K562 (cell line): ENCODE measurements around the gene TCFL5. TPM values are rescaled to one million over a fixed set of nuclear protein-coding genes. Genes with fewer than 3 reads are reported as not detected.
A peak's percentile ranks its signal among the peaks of the same experiment; 100 is the strongest.

Source experiments
- CCAR2 ChIP-seq: fragments of 200-400 bp; formaldehyde crosslinking; IDR thresholded peaks from 2 replicates; pipeline ENCODE4 v1.6.1; 2017; ENCODE audit warnings: mild to moderate bottlenecking, low read depth, low read length
- CEBPB ChIP-seq: fragments of 450-650 bp; IDR thresholded peaks from 2 replicates; pipeline ENCODE4 v1.6.1; 2016; ENCODE audit warnings: missing genetic modification characterization, missing compliant biosample characterization
- GTF2F1 ChIP-seq: IDR thresholded peaks from 2 replicates; pipeline ENCODE4 v1.6.1; 2011; ENCODE audit warnings: low read depth, low read length, improper control_type of control experiment
- POLR2G ChIP-seq: fragments of 200-400 bp; formaldehyde crosslinking; IDR thresholded peaks from 2 replicates; pipeline ENCODE4 v1.6.1; 2017; ENCODE audit warnings: low read depth, mild to moderate bottlenecking, antibody characterized with exemption, low read length, moderate library complexity
- ZBTB11 ChIP-seq, 3 experiments: fragments of 200-800 bp in 1 of 3; fragments of 250-450 bp in 1 of 3; fragments of 450-650 bp in 1 of 3; sonication (Bioruptor Pico) in 1 of 3; sonication (Bioruptor generic) in 1 of 3; formaldehyde crosslinking in 1 of 3; IDR thresholded peaks; 2 replicates each; pipeline versions ENCODE4 v1.6.1 to v1.8.0; 2016 to 2022; ENCODE audit warnings: mild to moderate bottlenecking in 2 of 3, missing genetic modification characterization in 2 of 3, missing compliant biosample characterization in 1 of 3, moderate library complexity in 1 of 3
- ZNF134 ChIP-seq: fragments of 250-450 bp; sonication (Bioruptor Pico); conservative IDR thresholded peaks from 2 replicates; pipeline ENCODE4 v1.4.0; 2020
- polyA plus RNA-seq, 8 experiments: library from polyadenylated mRNA; depleted of rRNA in 4 of 8; stranded (reverse) in 5 of 8; unstranded in 3 of 8; fragments of >200 nt; fragmentation: Nextera tagmentation in 2 of 8; fragmentation: Illumina TruSeq in 1 of 8; extraction: Ambion mirVana in 2 of 8; extraction: Trizol in 1 of 8; gene quantifications; 2 replicates each; pipeline versions ENCODE4 v1.2.1 to v1.2.3, GENCODE V29; 2011 to 2014; ENCODE audit warnings: inconsistent platforms in 1 of 8, missing spikeins in 1 of 8
- total RNA-seq, 7 experiments: library from RNA; depleted of rRNA in 6 of 7; stranded (reverse); fragments of >200 nt in 6 of 7; fragmentation: Illumina TruSeq in 2 of 7; extraction: Trizol in 2 of 7; gene quantifications; 2 replicates each; pipeline versions ENCODE4 v1.2.1 to v1.2.3, GENCODE V29; 2011 to 2021; ENCODE audit warnings: low replicate concordance in 1 of 7
- TF ChIP-seq, protein P1 (sequence below): sonication (generic); formaldehyde crosslinking; IDR thresholded peaks from 2 replicates; pipeline ENCODE4 v1.8.1; 2023; ENCODE audit warnings: mild to moderate bottlenecking, missing genetic modification reagents
- TF ChIP-seq, protein P2 (sequence below), 2 experiments: fragments of 450-650 bp; IDR thresholded peaks; 2 replicates each; pipeline ENCODE4 v1.6.1; 2018; ENCODE audit warnings: mild to moderate bottlenecking in 2 of 2, low read depth in 1 of 2; ENCODE audit not compliant: partially characterized antibody in 2 of 2
- TF ChIP-seq, protein P3 (sequence below): fragments of 250-450 bp; sonication (Bioruptor Pico); IDR thresholded peaks from 2 replicates; pipeline ENCODE4 v1.4.0; 2020

Gene TCFL5
- total and polyA plus RNA-seq, 9 of the 15 experiments (the other 6 are each of a cell fraction or from before 2014, with no cell fraction given): 1.00 to 12.6 (median 9.1) TPM

- TF ChIP-seq, protein P1, sequence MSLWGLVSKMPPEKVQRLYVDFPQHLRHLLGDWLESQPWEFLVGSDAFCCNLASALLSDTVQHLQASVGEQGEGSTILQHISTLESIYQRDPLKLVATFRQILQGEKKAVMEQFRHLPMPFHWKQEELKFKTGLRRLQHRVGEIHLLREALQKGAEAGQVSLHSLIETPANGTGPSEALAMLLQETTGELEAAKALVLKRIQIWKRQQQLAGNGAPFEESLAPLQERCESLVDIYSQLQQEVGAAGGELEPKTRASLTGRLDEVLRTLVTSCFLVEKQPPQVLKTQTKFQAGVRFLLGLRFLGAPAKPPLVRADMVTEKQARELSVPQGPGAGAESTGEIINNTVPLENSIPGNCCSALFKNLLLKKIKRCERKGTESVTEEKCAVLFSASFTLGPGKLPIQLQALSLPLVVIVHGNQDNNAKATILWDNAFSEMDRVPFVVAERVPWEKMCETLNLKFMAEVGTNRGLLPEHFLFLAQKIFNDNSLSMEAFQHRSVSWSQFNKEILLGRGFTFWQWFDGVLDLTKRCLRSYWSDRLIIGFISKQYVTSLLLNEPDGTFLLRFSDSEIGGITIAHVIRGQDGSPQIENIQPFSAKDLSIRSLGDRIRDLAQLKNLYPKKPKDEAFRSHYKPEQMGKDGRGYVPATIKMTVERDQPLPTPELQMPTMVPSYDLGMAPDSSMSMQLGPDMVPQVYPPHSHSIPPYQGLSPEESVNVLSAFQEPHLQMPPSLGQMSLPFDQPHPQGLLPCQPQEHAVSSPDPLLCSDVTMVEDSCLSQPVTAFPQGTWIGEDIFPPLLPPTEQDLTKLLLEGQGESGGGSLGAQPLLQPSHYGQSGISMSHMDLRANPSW (CRISPR knock-in tag): no peak
- TF ChIP-seq POLR2G: peak; percentile 94
- TF ChIP-seq, protein P2, sequence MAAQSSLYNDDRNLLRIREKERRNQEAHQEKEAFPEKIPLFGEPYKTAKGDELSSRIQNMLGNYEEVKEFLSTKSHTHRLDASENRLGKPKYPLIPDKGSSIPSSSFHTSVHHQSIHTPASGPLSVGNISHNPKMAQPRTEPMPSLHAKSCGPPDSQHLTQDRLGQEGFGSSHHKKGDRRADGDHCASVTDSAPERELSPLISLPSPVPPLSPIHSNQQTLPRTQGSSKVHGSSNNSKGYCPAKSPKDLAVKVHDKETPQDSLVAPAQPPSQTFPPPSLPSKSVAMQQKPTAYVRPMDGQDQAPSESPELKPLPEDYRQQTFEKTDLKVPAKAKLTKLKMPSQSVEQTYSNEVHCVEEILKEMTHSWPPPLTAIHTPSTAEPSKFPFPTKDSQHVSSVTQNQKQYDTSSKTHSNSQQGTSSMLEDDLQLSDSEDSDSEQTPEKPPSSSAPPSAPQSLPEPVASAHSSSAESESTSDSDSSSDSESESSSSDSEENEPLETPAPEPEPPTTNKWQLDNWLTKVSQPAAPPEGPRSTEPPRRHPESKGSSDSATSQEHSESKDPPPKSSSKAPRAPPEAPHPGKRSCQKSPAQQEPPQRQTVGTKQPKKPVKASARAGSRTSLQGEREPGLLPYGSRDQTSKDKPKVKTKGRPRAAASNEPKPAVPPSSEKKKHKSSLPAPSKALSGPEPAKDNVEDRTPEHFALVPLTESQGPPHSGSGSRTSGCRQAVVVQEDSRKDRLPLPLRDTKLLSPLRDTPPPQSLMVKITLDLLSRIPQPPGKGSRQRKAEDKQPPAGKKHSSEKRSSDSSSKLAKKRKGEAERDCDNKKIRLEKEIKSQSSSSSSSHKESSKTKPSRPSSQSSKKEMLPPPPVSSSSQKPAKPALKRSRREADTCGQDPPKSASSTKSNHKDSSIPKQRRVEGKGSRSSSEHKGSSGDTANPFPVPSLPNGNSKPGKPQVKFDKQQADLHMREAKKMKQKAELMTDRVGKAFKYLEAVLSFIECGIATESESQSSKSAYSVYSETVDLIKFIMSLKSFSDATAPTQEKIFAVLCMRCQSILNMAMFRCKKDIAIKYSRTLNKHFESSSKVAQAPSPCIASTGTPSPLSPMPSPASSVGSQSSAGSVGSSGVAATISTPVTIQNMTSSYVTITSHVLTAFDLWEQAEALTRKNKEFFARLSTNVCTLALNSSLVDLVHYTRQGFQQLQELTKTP (IDR thresholded peaks at IDR 0.05; ENCODE audit: low read depth in 1 of 2, partially characterized antibody in 2 of 2): peak in 1 of 2 experiments; percentile 76
- TF ChIP-seq CEBPB: no peak
- no peak for TF ChIP-seq ZNF134
- TF ChIP-seq, protein P3, sequence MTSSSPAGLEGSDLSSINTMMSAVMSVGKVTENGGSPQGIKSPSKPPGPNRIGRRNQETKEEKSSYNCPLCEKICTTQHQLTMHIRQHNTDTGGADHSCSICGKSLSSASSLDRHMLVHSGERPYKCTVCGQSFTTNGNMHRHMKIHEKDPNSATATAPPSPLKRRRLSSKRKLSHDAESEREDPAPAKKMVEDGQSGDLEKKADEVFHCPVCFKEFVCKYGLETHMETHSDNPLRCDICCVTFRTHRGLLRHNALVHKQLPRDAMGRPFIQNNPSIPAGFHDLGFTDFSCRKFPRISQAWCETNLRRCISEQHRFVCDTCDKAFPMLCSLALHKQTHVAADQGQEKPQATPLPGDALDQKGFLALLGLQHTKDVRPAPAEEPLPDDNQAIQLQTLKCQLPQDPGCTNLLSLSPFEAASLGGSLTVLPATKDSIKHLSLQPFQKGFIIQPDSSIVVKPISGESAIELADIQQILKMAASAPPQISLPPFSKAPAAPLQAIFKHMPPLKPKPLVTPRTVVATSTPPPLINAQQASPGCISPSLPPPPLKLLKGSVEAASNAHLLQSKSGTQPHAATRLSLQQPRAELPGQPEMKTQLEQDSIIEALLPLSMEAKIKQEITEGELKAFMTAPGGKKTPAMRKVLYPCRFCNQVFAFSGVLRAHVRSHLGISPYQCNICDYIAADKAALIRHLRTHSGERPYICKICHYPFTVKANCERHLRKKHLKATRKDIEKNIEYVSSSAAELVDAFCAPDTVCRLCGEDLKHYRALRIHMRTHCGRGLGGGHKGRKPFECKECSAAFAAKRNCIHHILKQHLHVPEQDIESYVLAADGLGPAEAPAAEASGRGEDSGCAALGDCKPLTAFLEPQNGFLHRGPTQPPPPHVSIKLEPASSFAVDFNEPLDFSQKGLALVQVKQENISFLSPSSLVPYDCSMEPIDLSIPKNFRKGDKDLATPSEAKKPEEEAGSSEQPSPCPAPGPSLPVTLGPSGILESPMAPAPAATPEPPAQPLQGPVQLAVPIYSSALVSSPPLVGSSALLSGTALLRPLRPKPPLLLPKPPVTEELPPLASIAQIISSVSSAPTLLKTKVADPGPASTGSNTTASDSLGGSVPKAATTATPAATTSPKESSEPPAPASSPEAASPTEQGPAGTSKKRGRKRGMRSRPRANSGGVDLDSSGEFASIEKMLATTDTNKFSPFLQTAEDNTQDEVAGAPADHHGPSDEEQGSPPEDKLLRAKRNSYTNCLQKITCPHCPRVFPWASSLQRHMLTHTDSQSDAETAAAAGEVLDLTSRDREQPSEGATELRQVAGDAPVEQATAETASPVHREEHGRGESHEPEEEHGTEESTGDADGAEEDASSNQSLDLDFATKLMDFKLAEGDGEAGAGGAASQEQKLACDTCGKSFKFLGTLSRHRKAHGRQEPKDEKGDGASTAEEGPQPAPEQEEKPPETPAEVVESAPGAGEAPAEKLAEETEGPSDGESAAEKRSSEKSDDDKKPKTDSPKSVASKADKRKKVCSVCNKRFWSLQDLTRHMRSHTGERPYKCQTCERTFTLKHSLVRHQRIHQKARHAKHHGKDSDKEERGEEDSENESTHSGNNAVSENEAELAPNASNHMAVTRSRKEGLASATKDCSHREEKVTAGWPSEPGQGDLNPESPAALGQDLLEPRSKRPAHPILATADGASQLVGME (CRISPR knock-in tag): no peak
- TF ChIP-seq GTF2F1: no peak
- TF ChIP-seq CCAR2: no peak
- TF ChIP-seq ZBTB11 (CRISPR knock-in tag; IDR thresholded peaks at IDR 0.05): no peak
Measured at GRCh38 chr20:62795023-62795761, 66.4 kb downstream of the TCFL5 start (continued).
